Ramos (cell line): Measurements from ENCODE around the gene TOMM40L.
"Not testable (repeated sequence)": the region's sequence is repeated elsewhere in the genome, so short reads cannot be mapped to it uniquely, and the experiment has no call there.

Source experiments
- in situ Hi-C: fragments of 300-500 bp; cut with MboI; formaldehyde crosslinking; loops from one replicate; pipeline ENCODE4 v1.14.3; 2022; ENCODE audit warnings: low sequenced_read_pairs; ENCODE audit not compliant: unreplicated experiment

The TOMM40L gene

DNA sequence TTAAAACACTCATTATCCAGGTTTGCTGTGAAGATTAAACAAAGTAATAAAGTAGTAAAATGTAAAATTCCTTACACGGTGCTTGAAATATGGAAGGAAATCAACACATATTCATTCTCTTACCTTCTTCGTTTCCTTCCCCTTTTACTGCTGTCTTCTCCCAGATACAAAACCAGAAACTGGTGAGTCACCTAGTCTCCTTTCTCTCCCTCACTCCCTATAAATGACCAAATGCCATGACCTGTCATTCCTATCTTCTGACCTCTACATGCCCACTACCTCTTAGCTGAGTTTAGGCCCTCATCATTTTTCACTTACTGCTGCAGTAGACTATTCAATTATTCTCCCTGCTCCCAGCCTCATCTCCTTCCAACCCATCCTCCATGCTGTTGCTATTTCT lies 16.5 kb downstream of the TOMM40L start:
- in situ Hi-C loops: no loop called here

DNA sequence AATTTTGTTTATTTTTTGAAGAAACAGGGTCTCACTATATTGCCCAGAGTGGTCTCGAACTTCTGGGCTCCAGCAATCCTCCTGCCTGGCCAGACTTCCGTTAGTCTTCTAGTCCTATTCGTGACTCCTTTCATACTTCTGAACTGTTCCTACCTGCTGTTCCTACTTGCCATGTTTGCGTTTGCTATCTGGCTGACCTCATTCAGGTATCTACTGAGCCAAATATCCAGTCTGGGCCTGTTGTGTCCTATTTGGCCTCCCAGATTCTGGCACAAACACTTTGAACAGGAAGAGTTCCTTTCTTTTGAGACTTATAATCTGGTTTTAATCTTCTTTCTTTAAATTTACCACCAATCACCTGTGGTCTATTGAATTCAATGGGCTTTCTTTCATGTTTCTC lies 19.0 kb downstream of the TOMM40L start:
- in situ Hi-C loops: no loop called here

DNA sequence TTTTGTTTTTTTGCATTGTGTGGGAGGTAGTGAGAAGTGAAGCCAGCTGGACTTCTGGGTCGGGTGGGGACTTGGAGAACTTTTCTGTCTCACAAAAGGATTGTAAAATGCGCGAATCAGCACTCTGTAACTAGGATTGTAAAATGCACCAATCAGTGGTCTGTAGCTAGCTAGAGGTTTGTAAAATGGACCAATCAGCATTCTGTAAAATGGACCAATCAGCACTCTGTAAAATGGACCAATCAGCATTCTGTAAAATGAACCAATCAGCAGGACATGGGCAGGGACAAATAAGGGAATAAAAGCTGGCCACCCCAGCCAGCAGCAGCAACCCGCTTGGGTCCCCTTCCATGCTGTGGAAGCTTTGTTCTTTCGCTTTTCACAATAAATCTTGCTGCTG lies 24.2 kb downstream of the TOMM40L start:
- in situ Hi-C loops: not testable (repeated sequence)

DNA sequence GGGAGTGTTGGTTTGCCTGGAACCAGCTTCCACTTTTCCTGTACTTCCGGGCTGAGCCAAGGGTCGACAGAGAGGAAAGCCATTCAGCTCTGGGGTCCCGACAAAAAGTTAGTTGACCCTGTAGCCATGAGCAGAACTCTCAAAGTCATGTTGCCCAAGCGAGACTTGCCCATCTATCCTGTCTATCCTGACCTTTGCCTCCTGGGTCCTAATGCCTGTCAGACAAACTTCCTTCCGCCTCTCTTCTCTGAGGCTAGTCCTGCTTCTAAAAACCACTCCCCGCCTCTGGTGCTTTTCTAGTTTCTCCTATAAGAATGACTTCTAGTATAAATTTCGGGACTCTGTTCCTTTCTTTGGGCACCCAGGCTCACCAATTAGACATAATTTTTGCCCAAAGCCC lies 25.0 kb downstream of the TOMM40L start:
- in situ Hi-C loops: no loop called here

DNA sequence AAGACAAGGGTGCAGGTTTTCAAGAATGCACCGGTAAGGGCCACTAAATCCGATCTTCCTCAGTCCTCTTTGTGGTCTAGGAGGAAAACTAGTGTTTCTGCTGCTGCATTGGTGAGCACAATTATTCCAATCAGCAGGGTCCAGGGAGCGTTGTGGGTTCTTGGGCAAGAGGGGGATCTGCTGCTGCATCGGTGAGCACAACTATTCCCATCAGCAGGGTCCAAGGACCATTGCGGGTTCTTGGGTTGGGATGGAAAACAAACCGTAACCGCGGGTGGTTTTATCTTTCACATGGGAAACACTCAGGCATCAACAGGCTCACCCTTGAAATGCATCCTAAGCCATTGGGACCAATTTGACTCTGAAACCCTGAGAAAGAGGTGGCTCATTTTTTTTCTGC lies 25.7 kb downstream of the TOMM40L start:
- in situ Hi-C loops: no loop called here

DNA sequence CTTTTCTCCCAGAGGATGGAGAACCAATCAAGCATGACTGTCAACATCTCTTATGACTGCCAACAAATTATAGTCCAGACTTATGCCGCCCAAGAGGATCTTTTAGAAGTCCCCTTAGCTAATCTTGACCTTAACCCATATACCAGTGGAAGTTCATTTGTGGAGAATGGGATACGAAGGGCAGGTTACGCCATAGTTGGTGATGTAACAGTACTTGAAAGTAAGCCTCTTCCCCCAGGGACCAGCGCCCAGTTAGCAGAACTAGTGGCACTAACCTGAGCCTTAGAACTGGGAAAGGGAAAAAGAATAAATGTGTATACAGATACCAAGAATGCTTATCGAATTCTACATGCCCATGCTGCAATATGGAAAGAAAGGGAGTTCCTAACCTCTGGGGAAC lies 29.4 kb downstream of the TOMM40L start:
- in situ Hi-C loops: not testable (repeated sequence)

DNA sequence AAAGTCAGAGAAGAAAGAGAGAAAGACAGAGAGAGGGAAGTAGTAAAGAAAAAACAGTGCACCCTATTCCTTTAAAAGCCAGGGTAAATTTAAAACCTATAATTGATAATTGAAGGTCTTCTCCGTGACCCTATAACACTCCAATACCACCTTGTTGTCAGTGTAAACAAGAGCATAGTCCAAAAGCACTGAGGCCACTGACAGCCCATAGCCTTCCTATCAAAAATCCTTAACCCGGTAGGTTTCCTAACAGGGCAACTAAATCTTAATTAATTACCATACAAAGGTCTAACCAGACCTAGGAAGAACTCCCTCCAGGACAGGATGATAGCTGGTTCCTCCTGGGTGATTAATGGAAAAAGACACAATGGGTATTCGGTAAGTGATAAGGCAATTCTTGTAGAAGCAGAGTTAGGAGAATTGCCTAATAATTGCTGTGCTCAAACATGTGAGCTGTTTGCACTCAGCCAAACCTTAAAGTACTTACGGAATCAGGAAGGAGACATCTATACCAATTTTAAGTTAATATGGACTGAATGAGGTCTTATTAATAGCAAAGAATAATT lies 30.2 kb downstream of the TOMM40L start:
- in situ Hi-C loops: not testable (repeated sequence)

DNA sequence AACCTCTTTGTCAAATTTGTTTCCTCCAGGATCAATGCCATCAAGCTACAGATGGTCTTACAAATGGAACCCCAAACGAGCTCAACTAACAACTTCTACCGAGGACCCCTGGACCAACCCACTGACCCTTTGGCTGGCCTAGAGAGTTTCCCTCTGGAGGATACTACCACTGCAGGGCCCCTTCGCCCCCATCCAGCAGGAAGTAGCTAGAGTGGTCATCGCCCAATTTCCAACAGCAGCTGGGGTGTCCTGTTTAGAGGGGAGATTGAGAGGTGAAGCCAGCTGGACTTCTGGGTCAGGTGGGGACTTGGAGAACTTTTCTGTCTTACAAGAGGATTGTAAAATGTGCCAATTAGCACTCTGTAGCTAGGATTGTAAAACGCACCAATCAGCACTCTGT lies 31.2 kb downstream of the TOMM40L start:
- in situ Hi-C loops: not testable (repeated sequence)

DNA sequence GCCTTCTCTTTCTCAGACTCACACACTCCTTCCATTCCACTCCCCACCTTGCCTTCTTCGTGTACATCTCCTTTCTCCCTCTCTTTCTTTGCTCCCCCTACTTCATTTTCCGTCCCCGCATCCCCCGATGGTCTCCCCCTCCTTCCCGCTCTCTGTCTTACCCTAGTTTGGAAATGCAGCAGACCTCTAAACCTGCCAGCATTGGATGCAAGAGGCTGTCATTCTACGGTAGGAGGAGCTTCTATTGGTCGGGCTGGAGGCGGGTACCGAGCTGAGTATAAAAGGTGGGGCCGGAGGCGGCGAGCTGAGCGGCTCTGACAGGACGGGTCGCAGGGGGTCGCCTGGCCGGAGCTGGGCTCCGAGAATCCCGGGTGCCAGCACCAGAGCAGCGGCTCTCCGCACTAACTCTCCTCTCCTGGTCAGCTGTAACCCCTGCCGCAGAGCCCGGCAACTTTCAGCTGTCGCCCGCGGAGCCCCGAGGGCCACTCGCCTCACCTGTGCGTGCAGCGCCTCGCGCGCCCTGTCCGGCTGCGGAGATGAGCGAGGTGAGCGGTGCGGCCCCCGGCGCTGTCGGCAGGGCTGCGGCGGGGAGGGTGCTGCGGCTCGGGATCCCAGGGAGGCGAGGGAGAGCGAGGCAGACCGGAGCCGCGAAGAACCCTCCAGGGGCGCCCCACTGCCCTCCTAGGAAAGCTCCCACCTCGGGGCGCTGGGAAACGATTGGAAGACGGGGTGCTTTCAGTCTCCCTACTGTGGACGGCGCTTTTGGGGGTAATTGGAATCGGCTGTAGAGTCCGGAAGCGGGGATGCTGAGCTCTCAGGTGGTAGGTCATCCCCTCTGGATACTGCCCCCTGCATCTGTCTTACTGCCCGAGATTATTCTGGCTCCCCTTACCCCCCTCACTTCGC lies 32.8 kb downstream of the TOMM40L start, which contains the start of gene PCP4L1:
TSS of gene PCP4L1 (plus strand) at position 307 of the 906 bp plus-strand sequence. CDS start at position 537, 230 bp downstream.
- in situ Hi-C loops: no loop called here

DNA sequence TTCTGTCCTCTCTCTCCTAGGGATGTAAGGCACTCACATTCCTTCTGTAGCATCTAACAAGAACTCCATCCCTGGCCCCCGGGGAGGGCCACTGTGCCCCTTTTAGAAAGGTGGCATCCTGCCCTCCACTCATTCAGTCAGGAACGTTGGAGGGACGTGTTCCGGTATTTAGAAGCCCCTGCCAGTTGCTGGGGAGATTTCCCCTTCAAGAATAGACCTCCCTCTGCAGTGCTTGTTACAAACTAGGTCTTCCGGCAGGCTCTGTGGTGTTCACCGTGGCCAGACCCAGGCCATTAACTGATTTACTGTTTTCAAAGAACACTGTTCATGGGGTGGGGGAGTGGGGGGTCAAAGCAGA lies 33.5 kb downstream of the TOMM40L start:
- in situ Hi-C loops: no loop called here

DNA sequence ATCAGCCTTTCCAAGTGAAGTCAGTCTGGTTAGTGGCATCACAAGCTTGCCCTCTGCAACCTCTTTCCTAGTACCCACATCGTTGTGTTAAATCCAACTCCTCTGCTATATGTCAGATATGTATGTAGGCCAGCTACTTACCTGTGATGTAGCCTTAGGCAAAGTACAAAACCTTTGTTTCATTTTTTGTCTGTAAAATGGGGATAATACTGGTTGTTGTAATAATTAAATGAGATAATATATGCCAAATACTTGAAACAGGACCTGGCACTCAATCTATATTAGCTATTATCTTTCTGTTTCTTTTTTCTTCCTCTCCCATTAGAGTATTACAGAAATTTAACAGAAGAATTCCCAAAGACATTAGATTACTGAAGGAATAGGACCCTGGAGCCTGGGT lies 33.9 kb downstream of the TOMM40L start:
- in situ Hi-C loops: no loop called here

DNA sequence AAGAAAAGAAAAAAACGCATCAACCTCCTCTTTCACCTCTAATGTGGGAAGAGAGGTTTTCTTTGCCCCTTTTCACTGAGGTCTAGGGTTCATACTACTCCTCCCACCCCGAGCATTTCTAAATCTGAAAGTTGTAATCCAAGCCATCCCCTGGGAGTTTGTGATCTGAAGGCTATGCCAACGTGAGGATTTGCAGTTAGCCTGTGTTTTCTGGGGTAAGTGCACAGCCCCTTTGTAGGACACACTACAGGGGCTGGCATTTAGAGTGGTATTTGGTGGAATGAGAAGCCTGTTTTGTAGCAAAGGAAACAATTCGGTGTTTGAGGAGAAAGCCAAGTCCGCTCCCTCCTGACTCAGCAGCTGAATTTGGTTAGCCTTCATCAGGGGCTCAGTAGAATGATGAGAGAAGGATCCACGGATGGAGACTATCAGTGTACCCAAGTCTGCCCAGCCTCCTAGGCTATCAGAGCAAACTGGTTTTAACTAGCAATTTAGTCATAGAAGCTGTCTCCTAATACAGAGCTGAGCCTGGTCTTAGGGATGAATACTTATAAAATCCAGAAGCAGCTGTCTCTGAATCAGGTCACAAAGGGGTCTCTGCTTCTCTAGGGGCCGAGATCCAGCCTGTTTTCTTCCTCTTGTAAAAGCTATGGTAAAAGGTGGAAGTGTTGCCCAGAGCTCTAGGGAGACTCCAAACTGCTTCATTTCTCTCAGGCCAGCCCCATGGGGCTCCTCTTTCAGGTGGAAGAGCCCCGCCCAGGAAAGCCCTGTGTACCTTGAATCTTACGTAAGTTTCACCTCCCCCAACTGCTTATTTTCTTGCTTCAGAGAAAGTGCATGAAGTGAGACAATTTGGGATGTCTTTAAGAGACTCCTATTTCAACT lies 34.8 kb downstream of the TOMM40L start:
- in situ Hi-C loops: no loop called here

DNA sequence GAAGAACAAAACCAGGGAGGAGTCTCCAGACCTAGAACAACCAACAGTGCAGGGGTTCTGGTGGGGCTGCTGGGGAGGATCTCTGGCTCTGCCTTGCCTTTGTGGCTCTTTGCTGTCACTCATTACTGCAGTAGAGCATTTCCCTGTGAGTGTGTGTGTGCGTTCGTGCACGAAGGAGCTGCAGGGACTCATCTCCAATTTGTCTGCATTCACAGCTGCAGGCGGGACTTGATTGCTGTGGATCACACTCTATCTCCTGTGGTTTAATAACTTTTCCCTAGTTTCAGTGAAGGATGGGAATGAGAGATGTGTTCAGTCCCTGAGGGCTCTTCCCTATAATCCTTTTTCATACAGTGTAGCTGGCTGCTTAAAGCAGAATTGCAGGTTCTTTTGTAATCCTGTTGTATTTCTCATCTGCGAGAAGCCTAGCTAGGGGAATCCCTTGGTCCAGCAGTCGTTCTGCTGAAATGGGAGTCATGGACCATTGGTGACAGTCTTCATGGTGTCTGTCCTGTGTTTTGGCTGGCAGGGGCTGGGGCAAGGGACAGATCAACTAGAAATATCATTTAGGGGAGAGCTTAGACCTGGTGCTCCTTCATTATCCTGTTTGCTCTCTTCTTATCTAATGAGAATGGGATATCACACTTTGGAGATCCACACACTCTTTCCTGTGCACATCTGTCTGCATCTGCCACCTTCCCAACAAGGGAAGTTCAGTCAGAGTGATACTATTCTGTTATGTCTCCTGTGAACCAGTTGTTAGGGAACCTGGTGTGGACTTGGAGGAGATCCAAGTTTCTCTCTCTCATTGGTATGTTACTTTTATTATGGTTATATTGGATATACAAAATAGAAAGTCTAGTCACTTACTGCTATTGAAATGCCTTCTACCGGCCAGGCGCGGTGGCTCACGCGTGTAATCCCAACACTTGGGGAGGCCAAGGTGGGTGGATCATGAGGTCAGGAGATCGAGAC lies 35.7 kb downstream of the TOMM40L start:
- in situ Hi-C loops: no loop called here

DNA sequence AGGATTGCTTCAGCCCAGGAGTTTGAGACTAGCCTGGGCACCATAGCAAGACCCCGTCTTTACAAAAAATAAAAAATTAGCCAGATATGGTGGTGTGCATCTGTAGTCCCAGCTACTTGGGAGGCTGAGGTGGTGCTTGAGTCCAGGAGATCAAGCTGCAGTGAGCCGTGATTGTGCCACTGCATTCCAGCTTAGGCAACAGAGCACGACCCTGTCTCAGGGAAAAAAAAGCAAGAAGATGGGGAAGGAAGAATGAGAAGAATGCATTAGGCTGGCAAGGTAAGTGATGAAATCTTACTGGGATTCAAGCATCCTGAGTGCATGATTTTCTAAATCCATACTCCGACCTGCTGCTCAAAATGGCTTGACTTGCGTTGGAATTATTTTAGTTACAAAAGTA lies 39.4 kb downstream of the TOMM40L start:
- in situ Hi-C loops: no loop called here

DNA sequence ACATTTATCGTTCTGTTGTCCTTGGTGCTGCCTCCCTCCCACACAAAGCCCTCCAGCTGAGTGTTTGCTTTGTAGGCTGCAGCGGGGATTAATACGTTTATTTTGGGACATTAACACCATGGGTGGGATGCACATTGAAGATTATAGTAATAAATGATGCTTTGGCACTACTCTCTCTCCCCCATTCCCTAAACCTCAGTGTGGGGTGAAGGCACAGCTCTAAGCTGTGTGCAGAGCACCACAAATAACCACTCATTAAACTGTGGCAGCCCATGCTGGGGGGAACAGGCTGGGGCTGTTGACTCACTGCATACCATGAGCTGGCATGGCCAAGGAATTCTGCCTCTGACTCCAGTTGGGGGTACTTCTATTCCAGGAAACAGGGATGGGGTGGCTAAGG lies 40.3 kb downstream of the TOMM40L start:
- in situ Hi-C loops: no loop called here

DNA sequence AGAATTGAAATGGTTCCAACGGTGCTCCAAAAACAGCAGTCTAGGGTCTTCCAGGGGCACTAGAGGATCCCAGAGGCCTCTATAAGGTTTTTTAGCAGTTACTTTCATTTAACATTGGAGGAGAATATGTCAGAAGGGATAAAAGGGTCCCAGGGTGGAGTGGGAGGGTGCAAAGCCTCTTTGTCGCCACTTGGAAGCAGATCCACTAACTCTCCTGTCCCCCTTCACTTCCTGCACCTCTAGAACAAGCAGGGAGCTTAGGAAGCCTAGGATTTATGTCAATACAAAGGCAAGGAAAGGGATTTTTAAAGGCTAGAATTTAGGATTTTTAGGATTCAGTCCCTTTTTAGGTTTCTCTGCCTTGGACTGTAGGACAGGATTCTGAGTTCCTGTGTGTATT lies 41.0 kb downstream of the TOMM40L start:
- in situ Hi-C loops: no loop called here

DNA sequence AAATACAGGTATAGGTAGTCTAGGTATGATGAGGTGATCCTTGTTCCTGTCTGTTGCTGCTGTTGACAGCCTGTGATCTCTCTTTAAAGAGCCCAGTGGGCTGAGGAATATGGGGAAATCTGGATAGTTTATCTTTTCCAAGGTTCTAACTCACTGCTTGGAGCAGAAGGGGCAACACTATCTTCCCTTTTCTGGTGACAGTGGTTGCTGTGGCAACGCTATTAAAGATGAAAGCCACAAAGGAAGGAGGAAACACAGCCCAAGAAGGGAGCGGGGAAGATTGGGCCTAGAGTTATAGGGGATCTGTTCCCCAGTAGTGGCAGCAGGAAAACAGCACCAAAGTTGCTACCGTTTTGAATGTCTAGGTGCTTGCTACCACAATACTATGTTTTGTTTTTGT lies 41.5 kb downstream of the TOMM40L start:
- in situ Hi-C loops: no loop called here

DNA sequence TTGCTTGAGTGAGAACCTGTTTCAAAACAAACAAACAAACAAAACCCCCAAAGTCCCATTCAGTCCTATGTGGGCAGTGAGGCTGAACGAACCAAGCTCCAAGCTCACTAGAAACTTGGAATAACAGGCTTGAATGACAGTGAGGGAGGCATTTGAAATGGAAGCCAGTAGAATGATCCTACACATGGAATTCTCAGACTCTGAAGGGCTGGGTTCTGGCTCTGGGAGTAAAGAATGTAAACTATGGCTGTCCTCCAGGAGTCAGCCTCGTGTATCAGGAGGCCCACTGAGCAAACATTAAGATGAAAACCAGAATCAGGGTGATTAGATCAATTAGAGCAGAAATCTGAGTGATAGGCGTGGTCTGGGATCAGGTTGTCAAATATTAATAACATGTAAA lies 47.5 kb downstream of the TOMM40L start:
- in situ Hi-C loops: no loop called here

DNA sequence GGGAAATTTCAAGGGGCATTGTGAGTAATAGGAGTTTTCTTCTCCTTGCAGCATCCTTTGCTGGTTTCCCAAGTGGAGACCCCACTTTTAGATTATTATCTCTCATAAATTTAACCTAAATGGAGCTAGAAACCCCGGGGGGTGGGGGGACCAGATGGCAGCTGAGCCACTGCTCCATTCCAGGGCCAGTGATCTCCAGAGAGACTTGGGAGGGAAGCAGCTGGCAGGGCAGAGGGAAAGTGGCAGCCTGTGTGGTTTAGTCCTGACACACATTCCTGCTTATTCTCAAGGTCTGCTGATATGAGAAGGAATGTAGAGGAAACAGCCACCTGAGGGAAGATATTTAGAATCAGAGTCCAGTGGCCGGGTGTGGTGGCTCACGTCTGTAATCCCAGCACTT lies 49.0 kb downstream of the TOMM40L start:
- in situ Hi-C loops: no loop called here
